ENCODE measurements around the gene CD276. TPM values are rescaled to one million over a fixed set of nuclear protein-coding genes. Genes with fewer than 3 reads are reported as not detected.

The CD276 gene
- total RNA-seq, 1 experiment from 2014 or later: 133 TPM

DNA sequence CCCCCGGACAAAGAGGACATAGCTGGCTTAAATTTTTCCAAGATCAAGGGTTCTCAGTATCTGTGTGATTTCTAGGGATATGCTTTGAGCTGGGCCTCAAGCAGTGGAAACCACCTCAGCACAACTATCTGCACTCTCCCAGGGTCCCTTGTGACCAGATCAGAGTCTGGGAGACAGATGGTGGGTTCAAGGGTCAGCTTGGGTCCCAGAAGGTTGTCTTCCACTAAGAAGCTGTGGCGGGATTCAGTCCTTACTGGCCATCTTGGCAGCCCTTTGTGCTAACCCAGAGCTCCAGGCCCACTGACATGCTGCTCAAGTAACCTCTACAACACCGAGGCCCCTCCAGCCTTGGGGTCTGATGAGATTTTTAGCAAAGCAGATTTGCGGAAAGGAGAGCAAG is 66.3 kb downstream of the CD276 start:
- H3T11ph ChIP-seq (ENCODE audit: low read length): no peak overlapping the region
- H2BK120ac ChIP-seq (ENCODE audit: low read depth, low read length, poor library complexity, severe bottlenecking): no peak overlapping the region
- H4K91ac ChIP-seq (ENCODE audit: insufficient read length, low read depth, low read length): no peak overlapping the region
- no peak overlapping the region for H3K27ac ChIP-seq (ENCODE audit: insufficient read length, low read depth, low read length)
- H3K4me3 Mint-ChIP-seq: peak overlapping the region in 1 of 2 experiments; percentile 69; a peak in 2 of 5 replicates
- no peak overlapping the region for H3K23ac ChIP-seq (ENCODE audit: insufficient read length, low read depth, low read length)
- no peak overlapping the region for H2BK15ac ChIP-seq (ENCODE audit: low read depth, low read length)
- no peak overlapping the region for H2BK12ac ChIP-seq (ENCODE audit: insufficient read length, low read depth, low read length)
- TF ChIP-seq, protein P1, sequence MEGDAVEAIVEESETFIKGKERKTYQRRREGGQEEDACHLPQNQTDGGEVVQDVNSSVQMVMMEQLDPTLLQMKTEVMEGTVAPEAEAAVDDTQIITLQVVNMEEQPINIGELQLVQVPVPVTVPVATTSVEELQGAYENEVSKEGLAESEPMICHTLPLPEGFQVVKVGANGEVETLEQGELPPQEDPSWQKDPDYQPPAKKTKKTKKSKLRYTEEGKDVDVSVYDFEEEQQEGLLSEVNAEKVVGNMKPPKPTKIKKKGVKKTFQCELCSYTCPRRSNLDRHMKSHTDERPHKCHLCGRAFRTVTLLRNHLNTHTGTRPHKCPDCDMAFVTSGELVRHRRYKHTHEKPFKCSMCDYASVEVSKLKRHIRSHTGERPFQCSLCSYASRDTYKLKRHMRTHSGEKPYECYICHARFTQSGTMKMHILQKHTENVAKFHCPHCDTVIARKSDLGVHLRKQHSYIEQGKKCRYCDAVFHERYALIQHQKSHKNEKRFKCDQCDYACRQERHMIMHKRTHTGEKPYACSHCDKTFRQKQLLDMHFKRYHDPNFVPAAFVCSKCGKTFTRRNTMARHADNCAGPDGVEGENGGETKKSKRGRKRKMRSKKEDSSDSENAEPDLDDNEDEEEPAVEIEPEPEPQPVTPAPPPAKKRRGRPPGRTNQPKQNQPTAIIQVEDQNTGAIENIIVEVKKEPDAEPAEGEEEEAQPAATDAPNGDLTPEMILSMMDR (conservative IDR thresholded peaks at IDR 0.05): no peak
- peaks cover 16% of the 10 kb centered on the region for H3K4me1 ChIP-seq (ENCODE audit: insufficient read depth, low read length)
- H3K14ac ChIP-seq (ENCODE audit: insufficient read depth, low read length): no peak overlapping the region
- H2AFZ ChIP-seq (ENCODE audit: low read length): no peak overlapping the region
- no peaks in the 10 kb centered on the region for H4K20me1 ChIP-seq (ENCODE audit: control insufficient read depth, insufficient read depth, insufficient read length)
- peaks cover 20% of the 10 kb centered on the region for H3K23me2 ChIP-seq (ENCODE audit: insufficient read length, low read depth, low read length, poor library complexity, severe bottlenecking)
- no peaks in the 10 kb centered on the region for H3K9me3 ChIP-seq (ENCODE audit: control insufficient read depth, low read depth, low read length)
- no CpG with 5 or more reads among the region's 4 CpGs for WGBS (ENCODE audit: extremely low coverage, insufficient read length, low lambda C conversion rate)
- no peak overlapping the region for H2BK20ac ChIP-seq (ENCODE audit: low read depth, low read length, poor library complexity, severe bottlenecking)
- no peak overlapping the region for H3K56ac ChIP-seq (ENCODE audit: insufficient read length, low read depth, low read length)
- no peak overlapping the region for H3K9ac ChIP-seq (ENCODE audit: extremely low read depth, insufficient read length, low read length)
- no peak overlapping the region for H3K4me2 ChIP-seq (ENCODE audit: insufficient read depth, insufficient read length, low read length)
- DNase-seq: no peak
- no peak overlapping the region for H4K5ac ChIP-seq (ENCODE audit: insufficient read length, low read depth, low read length)
- H3K36me3 Mint-ChIP-seq (ENCODE audit: insufficient read depth in 1 of 3, low read depth in 3 of 3): no peaks in the 10 kb centered on the region; a peak in 1 of 7 replicates
- no peaks in the 10 kb centered on the region for H3K79me1 ChIP-seq (ENCODE audit: insufficient read depth, low read depth, low read length, poor library complexity, severe bottlenecking)
- peaks cover 46 to 57% of the 10 kb centered on the region in 2 experiments for H3K4me1 Mint-ChIP-seq
- H3K27ac Mint-ChIP-seq: no peak overlapping the region
- no peaks in the 10 kb centered on the region for H3K79me2 ChIP-seq (ENCODE audit: insufficient read depth, low read length)
- peaks cover 49% of the 10 kb centered on the region for H3K27me3 Mint-ChIP-seq (ENCODE audit: low read depth)
- H2AK5ac ChIP-seq (ENCODE audit: insufficient read length, low read length): no peak overlapping the region
- no peaks in the 10 kb centered on the region; a peak in 1 of 5 replicates for H3K9me3 Mint-ChIP-seq
- H3K4ac ChIP-seq (ENCODE audit: low read depth, low read length): no peak overlapping the region
- H3K18ac ChIP-seq (ENCODE audit: insufficient read length, low read depth, low read length): no peak overlapping the region
- no peak overlapping the region for H4K8ac ChIP-seq (replicated peaks; ENCODE audit: insufficient read length, low read depth, low read length)
- peaks cover 2% of the 10 kb centered on the region; the same call in 1 of the 2 replicates for H3K27me3 ChIP-seq (ENCODE audit: insufficient read depth, low read length)
- no peak overlapping the region for H2BK5ac ChIP-seq (ENCODE audit: insufficient read length, low read length)
